GM21825 (cell line): Measurements from ENCODE around the gene MUC5AC.
"Not testable (repeated sequence)": the region's sequence is repeated elsewhere in the genome, so short reads cannot be mapped to it uniquely, and the experiment has no call there.

Source experiments
- ATAC-seq: cut with Tn5 transposase; IDR thresholded peaks from one replicate; pipeline ENCODE4 v1.9.1; 2021; ENCODE audit warnings: mild to moderate bottlenecking, moderate library complexity; ENCODE audit not compliant: unreplicated experiment

Gene MUC5AC

DNA sequence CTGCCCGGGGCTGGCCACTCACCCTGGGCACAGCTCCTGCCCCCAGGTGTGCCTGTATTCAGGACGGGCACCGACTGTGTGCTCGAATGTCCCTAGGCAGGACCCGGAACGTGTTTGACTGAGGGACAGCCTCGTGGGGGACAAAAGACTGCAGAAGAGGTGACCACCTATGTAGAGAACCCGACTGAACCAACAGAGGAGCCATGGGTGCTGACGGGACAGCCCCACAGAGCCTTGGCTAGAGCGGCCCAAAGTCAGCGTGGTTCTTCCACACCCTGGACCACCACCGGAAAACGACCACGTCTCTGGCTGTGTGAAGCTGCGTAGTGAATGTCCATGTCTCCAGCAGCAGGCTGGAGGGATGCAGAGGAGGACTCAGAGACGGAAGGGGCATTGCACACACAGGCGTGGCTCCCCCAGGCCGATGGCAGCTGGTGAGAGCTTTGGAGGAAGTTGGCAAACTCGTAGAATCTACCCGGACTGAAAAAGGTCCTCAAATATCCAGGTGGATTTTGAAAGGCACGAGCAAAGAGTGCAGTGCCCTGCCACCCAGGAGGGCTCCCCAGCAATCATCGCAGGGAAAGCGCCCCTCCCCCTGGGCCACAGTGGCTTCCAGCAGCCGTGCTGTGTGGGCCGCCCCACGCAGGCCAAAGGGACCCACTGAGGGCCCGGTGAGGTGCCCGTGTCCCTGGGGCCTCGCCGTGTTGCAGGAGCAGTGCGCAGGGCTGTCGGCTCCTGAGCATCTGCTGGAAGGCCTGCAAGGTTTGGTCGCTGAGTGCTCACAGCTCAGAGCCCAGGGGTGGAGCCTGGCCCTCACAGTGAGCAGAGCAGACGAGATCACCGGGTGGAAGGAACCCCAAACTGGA is 47.6 kb downstream of the MUC5AC start:
- ATAC-seq, result no peak

DNA sequence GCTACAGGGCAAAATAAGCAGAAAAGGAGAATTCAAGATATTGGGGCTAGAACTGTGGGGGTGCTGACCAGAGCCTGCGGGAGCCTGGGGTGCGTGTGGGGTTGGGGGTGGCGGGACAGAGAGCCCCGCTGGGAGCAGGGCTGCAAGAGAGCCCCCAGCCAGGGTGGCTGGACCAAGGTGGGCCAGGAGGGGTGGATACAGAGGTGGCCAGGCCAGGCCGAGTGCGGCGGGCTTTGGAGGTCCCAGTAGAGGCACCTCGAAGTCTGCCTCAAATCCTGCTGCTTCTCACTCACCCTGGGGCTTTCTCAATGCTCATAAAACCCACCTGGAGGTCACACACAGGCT is 48.2 kb downstream of the MUC5AC start:
- ATAC-seq, result no peak

- ATAC-seq, result no peak
Measured at GRCh38 chr11:1206391-1207271, 48.9 kb downstream of the MUC5AC start.

DNA sequence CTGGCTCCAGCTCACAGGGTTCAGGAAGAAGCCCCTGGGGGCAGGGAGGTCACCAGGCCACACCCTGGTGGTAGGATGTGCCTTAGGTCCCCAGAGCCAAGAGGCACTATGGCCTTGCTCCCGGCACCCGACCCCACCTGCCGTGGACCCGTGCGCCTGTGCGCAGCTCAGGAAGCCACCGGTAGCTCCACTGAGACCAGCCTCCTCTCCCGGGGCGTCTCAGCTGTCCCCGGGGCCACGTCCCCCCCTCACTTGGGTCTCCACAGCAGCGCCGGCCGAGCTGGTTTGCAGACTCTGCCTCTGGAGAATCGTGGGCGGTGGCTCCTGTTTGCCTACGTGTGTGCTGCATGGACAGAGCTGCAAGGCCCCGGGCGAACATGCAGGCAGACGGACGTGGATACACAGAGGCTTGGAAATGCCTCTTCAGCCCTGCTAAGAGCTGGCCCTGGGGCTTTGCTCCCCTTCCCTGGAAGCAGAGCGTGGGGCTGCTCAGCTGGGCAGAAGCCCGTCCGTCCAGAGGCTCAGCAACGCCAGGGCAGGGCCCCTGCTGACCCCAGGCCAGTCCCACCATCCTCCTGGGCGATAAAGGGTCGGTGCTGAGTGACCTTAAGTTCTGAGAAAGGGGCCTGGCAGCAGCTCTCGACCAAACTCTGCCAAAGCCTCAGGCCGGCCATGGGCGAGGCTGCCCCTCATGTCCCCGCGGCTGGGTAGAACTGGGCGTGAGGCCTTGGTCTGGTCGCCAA is 49.8 kb downstream of the MUC5AC start:
- no peak for ATAC-seq

DNA sequence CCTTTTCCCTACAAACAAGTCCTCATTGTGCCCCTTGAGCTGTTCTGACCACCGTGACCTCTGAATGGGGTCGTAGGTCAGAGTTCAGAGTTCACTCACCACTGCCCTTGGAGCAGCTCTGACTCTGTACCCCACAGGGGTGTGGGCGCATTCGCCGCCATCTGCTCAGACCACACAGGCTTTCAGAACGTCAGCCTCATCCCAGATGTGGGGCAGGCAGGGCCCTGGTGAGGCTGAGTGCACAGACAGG is 50.3 kb downstream of the MUC5AC start:
- ATAC-seq, result no peak

- ATAC-seq, result no peak
Measured at GRCh38 chr11:1208394-1209261, 50.9 kb downstream of the MUC5AC start.

DNA sequence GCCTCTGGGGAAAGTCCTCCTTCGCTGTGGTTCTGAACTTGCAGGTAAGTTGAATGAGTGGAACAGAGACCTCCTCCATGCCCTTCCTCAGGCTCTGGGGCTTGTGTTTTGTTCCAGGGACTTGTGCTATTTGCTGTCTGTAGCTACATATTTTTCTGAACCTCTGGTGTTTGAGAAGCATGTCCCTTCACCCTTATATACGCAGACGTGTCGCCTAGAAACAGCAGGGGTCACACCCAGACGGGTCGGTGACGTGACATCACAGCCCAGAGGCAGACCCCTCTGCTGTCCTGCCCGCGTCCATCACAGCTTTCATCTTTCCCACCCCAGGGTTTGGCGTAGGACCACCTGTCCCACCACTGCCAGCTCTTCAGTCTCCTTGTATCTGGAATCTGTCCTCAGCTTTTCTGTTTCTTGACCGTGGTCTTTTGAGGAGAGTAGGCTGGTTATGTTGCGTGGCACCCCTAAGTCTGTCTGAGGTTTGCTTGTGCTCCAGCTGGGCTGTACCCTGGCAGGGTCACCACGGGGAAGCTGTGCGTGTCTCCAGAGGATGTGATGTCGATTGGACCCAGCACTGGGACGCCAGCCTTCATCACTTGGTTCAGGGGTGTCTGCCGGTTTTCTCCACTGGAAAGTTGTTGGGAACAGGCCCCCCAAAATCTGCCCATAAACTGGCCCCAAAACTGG is 51.8 kb downstream of the MUC5AC start:
- ATAC-seq, result no peak

DNA sequence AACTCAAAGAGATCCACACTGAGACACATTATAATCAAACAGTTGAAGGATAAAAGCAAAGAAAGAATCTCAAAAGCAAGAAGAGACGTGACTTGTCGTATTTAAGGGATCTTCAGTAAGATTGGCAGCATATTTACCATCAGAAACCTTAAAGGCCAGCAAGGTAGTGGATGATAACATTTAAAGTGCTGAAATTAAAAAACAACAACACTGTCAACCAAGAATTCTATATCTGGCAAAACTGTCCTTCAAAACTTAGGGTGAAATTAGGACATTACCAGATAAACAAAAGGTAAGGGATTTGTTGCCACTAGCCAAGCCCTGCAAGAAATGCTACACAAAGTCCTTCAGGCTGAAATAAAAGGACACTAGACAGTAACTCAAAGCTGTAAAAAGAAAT is 54.1 kb downstream of the MUC5AC start:
- no peak for ATAC-seq

DNA sequence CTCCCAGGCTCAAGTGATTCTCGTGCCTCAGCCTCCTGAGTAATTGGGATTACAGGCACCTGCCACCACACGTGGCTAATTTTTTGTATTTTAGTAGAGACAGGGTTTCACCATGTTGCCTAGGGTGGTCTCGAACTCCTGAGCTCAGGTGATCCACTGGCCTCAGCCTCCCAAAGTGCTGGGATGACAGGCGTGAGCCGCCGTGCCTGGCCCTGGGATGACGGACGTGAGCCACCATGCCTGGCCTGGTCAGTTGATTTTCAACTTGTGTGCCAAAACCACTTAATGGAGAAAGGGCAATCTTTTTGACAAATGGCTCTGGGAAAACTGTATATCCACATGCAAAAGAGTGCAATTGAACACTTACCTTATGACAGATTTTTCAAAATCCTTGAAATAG is 58.1 kb downstream of the MUC5AC start:
- not testable (repeated sequence) for ATAC-seq

GRCh38 chr11:1217151-1217550 is 59.4 kb downstream of the MUC5AC start:
- no peak for ATAC-seq

DNA sequence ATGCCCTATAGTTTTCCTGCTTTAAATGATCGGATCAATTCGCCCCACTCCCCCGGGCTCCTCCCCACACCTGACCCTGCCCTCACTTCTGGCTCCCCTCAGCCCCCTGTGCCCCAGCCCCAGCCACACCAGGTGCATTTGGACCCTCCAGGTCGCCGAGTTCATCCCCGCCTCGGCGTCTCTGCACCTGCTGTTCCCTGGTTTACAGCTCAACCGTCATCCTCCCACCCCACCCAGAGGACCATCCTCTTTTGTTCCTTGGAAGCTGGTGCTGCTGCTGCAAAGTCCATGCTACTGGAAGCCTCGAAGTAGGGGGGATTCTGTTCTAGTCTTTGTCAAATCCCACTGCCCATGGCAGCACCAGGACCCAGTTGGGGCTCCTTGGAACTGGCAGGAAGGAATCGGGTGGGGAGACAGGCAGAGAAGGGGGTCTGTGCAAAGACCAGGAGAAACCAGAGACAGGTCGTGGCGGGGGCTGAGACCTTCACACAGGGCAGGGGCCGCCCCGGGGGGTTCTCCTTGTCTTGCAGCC is 60.6 kb downstream of the MUC5AC start:
- no peak for ATAC-seq

DNA sequence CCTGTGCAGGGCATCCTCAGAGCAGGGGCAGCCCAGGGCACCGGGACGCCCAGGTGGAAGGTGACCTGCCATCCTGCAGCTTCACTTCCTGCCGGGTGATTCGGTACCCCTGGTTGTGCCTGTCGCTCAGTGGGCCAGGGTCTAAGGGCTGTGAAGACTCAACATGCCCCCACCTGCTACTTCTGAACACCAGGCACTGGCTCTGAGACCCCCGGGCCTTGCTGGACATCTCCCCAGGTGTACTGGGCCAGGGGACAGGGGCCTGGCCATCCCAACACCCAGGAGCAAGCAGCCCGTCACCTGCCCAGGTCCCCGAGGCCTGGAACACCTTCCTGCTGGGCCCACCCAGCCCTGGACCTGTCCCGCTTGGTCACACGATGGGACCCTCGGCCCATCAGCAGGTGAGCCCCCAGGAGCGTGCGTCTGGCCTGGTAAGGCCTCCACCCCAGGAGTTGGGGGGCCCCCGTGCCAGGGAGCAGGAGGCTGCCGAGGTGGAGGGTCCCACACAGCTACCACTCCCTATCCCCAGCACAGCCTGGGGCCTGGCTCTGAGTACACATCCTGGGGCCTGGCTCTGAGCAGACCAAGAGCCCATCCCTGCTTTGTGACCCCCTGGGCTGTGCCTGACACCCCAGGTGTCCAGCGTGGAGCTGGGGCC is 61.2 kb downstream of the MUC5AC start:
- no peak for ATAC-seq

DNA sequence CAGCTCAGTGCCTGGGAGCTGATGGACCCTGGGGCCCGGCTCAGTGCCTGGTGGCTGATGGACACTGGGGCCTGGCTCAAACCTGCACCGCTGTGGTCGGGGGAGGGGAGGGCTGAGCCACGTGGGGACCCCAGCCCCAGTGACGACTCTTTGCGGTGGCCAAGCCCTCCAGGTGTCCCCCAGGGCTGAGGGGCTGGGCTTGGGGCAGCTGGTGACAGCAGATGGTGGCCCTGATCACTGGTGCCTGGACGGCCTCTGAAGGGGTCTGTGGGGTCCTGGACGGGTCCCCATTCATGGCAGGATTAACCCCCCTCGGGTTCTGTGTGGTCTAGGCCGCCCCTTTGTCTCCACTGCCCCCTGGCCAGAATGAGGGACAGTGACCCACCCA is 61.7 kb downstream of the MUC5AC start:
- ATAC-seq, result no peak

GRCh38 chr11:1219834-1220815 is 62.4 kb downstream of the MUC5AC start:
- no peak for ATAC-seq

- ATAC-seq, result no peak
Measured at GRCh38 chr11:1220941-1221721, 63.4 kb downstream of the MUC5AC start.

GRCh38 chr11:1221848-1222311 is 64.1 kb downstream of the MUC5AC start:
- ATAC-seq, result no peak
